Fibroblast of mammary gland (primary cell): ENCODE measurements around the gene OR13C9.
"Not testable (repeated sequence)": the region's sequence is repeated elsewhere in the genome, so short reads cannot be mapped to it uniquely, and the experiment has no call there.

ENCODE experiments used
- DNase-seq: peaks from one replicate; pipeline ENCODE4 v3.0.0-alpha.2; 2010; ENCODE audit warnings: low read depth
- H3K4me3 ChIP-seq: 2 replicates; pipeline ENCODE4 v1.5.1; 2011; ENCODE audit warnings: low read depth, mild to moderate bottlenecking, low read length, moderate library complexity; ENCODE audit not compliant: control insufficient read depth
- TF ChIP-seq, protein P1 (sequence below): conservative IDR thresholded peaks from 2 replicates; pipeline ENCODE4 v1.5.1; 2011; ENCODE audit warnings: low read depth, low read length, inconsistent platforms; ENCODE audit not compliant: control insufficient read depth, insufficient read depth

OR13C9 gene, protein sequence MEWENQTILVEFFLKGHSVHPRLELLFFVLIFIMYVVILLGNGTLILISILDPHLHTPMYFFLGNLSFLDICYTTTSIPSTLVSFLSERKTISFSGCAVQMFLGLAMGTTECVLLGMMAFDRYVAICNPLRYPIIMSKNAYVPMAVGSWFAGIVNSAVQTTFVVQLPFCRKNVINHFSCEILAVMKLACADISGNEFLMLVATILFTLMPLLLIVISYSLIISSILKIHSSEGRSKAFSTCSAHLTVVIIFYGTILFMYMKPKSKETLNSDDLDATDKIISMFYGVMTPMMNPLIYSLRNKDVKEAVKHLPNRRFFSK

DNA sequence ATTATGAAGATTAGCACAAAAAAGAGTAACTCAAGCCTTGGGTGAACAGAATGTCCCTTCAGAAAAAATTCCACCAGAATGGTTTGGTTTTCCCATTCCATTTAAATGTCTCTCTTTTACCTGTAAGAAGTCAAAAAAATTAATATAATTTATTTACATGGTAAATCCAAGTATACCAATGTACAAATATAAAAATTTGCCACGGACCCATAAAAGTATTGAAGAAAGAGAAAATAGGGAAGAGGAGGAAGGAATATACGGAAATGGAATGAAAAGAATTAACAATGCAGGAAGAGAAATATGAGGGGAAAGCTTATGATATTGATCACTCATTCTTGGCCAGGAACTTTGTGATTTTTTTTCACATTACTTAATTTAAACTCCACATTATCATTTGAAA lies at the start of gene OR13C9:
Gene OR13C9 (minus strand): TSS at position 101 of the 400 bp plus-strand sequence. CDS start 0 bp downstream, at position 101.
- no peak for DNase-seq
- H3K4me3 ChIP-seq, result no peak within 1 kb of the TSS
- TF ChIP-seq, protein P1, sequence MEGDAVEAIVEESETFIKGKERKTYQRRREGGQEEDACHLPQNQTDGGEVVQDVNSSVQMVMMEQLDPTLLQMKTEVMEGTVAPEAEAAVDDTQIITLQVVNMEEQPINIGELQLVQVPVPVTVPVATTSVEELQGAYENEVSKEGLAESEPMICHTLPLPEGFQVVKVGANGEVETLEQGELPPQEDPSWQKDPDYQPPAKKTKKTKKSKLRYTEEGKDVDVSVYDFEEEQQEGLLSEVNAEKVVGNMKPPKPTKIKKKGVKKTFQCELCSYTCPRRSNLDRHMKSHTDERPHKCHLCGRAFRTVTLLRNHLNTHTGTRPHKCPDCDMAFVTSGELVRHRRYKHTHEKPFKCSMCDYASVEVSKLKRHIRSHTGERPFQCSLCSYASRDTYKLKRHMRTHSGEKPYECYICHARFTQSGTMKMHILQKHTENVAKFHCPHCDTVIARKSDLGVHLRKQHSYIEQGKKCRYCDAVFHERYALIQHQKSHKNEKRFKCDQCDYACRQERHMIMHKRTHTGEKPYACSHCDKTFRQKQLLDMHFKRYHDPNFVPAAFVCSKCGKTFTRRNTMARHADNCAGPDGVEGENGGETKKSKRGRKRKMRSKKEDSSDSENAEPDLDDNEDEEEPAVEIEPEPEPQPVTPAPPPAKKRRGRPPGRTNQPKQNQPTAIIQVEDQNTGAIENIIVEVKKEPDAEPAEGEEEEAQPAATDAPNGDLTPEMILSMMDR, result no peak

DNA sequence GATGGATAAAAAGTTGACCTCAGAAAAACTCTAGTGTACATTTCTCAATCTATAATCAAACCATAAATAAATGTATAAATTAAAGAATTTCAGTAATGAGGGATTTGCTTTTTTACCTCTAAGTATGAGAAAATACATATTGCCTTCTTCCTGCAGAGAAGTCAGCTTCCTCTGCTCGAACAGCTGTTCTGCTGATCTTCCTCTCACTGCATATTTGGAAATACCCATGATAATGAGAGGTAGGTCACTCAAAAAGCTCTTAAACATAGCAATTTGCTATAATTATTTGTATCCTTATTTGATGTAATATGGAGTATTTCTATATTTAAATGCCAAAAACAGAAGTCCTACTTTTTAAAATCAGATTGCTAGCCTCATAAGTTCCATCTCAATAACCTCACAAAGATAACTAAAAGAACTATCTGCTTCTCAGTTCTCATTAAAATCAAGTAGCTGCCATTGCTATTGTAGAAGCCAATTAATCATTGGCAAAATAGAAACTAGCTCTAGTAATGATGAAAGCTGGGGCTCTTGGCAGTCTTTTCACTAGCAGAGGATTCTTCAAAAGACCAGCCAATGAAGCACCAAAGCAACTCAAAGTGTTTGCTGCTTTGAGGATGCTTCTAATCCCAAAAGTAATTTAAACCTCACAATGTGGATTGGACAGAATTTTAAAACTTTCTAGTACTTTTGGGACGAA lies 40.6 kb upstream of the OR13C9 start:
- no peak overlapping the region for H3K4me3 ChIP-seq
- no peak for DNase-seq
- TF ChIP-seq, protein P1, result no peak

DNA sequence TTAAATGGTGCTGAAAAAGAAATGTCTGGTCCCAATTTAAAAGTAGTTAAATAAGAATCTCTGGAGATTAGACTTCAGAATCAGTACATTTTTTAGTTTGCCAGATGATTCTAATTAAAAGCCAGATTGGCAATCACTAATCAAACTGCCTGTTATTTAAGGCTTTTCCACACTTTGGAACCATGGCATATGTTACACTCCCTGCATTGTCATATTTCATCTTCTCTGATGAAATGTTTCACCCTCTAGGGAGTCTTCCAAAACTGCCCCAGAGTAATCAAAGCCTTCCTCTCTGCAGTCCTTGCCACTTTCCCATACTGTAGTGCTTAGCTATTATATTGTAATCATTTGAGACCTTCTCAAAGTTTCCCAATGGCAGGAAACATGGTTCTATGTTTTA lies 17.5 kb upstream of the OR13C9 start:
- TF ChIP-seq, protein P1, result no peak
- H3K4me3 ChIP-seq, result no peak overlapping the region

DNA sequence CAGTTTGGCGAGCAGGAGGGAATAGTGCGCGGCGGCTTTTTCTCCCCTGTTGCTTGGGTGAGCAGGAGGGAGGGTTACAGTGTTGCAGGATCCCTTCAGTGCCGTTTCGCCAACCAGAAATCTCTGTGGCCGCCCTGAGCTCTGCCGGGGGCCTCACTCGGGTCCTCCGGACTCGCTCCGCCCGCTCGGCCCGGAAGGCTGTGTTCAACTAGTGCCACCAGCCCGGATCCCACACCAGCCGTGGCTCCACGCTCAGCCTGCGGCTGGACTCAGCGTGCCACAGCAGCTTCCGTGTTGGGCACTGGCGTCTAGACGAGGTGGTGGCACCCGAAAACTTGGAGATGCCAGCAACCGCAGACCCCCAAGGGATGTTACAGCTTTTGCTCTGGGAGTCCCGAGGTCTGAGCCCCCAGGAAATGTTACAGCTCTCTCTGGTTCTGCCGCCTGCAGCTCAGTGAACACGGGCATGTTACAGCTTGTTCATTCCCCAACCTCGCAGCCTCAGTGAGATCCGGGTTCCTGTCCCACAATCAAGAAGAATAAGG lies 16.0 kb upstream of the OR13C9 start:
- TF ChIP-seq, protein P1, result no peak
- no peak overlapping the region for H3K4me3 ChIP-seq
- no peak for DNase-seq

More for the DNA sequence above, 17.5 kb upstream of the OR13C9 start:
- DNase-seq, result peak; percentile 17

DNA sequence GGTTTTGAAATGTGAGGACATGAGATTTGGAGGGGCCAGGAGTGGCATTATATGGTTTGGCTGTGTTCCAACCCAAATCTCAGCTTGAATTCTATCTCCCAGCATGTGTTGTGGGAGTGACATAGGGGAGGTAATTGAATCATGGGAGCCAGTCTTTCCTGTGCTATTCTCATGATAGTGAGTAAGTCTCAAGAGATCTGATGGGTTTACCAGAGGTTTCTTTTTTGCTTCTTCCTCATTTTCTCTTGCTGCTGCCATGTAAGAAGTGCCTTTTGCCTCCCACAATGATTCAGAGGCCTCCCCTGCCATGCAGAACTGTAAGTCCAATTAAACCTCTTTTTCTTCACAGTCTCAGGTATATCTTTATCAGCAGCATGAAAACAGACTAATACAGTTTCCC lies 8.0 kb upstream of the OR13C9 start:
- not testable (repeated sequence) for DNase-seq, H3K4me3 ChIP-seq

DNA sequence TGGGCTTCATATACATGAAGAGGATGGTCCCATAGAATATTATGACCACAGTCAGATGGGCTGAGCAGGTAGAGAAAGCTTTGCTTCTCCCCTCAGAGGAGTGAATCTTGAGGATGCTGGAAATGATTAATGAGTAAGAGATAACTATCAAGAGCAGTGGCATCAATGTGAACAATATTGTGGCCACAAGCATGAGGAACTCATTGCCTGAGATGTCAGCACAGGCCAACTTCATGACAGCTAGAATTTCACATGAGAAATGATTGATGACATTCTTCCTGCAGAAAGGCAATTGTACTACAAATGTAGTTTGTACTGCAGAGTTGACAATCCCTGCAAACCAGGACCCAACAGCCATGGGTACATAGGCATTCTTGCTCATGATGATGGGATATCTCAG lies 586 bp downstream of the OR13C9 start:
- no peak overlapping the region for H3K4me3 ChIP-seq
- DNase-seq, result no peak
- TF ChIP-seq, protein P1, result no peak

DNA sequence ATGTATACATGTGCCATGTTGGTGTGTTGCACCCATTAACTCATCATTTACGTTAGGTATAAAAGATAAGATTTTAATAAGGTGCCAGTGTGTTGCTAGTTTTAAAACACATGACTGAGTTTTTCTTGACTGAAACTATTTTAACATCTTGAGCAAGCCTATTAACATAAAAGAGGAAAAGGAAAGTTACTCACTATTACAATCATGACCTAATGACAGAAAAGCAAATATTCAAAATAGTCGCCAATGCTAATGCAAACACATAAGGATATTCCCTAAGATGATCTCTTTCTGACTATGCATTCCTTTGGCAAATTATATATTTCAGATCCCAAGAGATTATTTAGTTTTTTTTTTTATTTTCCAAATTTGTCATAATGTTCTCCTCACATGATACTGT lies 6.8 kb downstream of the OR13C9 start:
- TF ChIP-seq, protein P1, result no peak
- H3K4me3 ChIP-seq, result no peak overlapping the region
- DNase-seq, result no peak
